HG03135 (cell line): ENCODE results near the gene CLDN1.

Experiments
- ATAC-seq: cut with Tn5 transposase; IDR thresholded peaks from one replicate; pipeline ENCODE4 v1.9.1; 2021; ENCODE audit warnings: mild to moderate bottlenecking, moderate library complexity; ENCODE audit not compliant: unreplicated experiment

Gene CLDN1, protein sequence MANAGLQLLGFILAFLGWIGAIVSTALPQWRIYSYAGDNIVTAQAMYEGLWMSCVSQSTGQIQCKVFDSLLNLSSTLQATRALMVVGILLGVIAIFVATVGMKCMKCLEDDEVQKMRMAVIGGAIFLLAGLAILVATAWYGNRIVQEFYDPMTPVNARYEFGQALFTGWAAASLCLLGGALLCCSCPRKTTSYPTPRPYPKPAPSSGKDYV

DNA sequence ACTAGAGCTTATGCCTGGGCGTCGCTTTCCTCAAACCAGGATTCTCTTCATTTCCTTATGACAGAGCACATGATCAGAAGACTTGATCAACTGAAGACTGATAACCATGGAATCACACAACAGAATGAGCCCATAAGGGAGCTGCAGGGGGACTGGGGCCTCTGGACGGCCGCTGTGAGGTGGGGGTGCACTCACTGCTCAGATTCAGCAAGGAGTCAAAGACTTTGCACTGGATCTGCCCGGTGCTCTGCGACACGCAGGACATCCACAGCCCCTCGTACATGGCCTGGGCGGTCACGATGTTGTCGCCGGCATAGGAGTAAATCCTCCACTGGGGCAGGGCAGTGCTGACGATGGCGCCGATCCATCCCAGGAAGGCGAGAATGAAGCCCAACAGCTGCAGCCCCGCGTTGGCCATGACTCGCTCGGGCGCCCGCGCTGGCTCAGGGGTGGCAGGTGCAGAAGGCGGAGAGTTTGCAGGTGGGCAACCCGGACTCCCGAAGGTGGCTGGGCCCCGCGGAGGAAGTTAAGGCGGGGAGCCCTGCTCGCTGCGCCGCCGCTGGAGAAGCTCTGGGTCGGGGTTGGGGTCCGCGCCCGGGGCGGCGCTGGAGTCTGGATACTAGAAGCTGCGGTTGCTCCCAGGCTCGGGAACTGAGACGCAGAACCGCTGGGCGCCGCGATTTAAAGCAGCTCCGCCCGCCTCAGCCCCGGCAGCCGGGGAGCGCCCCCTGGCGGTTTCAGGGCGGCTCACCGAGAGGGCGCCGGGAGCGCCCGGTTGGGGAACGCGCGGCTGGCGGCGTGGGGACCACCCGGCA lies at the start of gene CLDN1:
CLDN1 (minus strand) TSS at position 658 of the 815 bp plus-strand sequence; CDS start at position 418, 240 bp downstream.
- ATAC-seq = peak; percentile 82

DNA sequence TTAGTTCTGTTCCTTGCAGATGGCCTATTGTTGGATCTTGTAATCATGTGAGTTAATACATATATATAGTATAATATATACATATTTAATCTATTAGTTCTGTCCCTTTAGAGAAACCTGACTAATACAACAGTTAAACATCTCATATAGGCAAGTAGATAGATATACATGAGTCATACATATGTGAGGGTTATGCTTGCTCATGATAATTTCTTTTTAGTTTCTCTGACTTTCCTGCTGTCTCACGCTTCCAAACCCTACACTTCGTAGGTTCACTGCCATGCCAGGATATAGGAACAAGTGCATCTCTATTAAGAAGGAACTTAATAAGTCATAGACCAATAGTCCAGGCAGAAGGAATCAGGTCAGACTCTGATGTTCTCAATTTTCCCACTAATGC lies 48.9 kb upstream of the CLDN1 start:
- ATAC-seq = no peak

DNA sequence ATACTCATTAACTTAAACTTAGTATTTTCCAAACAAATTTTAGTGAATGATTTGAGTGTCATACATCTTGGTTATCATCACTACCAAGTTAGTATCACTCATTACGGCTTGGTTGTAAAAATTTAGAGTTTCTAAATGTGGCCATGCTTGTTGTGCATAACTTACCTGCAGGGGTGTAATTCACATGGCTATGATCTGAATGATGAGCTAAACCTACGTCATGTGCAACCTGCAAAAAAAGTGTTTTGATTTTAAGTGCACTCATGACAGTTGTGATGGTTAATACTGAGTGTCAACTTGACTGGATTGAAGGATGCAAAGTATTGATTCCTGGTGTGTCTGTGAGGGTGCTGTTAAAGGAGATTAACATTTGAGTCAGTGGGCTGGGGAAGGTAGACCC lies 48.1 kb upstream of the CLDN1 start:
- no peak for ATAC-seq

DNA sequence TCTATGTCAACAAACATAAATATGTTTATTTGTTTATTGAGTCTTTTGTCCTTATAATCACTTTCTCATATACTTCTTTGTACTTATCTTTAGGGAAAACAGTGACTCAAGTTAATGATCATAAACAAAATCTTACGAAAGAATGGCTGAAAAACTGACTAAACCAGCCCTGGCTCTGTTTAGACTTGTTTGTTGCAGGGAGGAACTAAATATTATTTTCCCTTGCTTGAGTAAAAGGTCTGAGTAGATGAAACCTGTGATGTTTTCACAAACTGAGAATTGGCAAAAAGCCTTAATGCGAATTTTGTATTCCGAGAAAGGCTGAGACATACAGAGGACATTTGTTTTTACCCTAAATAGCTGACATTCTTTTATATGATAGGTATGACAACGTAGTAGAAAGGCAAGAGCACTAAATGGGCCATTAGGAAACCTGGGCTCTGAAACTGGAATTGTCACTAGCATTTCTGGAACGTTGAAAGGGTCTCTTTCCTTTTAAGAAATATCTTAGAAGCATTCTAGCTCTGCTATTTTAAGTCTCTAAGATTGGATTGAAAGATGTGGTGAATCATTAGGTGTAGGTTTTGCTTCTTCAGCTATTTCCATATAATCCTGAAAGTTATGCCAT lies 47.5 kb upstream of the CLDN1 start:
- ATAC-seq = no peak

DNA sequence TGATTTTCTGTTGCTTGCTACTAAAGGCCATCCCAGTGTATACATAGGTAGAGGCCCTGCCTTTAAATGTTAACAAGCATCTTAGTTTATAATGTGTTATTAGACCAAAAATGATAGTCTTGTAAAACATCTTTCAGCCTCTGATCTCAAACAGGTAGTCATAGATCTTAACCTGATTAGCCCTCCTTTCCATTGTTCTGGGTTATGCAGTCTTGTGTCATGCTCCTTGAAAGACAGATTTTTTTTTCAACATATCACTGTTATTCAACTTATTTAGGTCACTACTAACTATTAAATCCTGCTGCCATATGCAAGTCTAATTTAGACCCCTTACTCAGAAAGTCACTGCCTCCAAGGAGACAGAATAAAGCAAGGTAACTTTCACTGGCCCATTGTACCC lies 46.6 kb upstream of the CLDN1 start:
- ATAC-seq = no peak

DNA sequence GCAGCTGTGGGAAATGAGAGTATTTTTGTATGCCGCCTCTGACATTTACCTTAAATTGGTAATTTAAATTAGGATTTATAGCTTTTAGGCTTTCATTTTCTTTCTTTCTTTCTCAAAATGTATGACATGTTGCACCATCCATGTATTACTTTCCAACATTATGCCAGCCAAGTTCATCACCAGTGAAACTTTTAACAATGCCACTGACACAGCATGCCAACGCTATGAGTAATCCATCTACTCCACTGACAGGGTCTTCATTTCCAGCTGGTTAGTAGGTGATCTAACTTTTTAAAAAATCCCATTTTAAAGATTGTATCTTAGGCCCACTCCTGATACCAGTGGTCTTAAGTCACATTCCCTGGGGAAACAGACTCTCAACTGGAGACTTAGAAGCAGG lies 43.9 kb upstream of the CLDN1 start:
- ATAC-seq = no peak

DNA sequence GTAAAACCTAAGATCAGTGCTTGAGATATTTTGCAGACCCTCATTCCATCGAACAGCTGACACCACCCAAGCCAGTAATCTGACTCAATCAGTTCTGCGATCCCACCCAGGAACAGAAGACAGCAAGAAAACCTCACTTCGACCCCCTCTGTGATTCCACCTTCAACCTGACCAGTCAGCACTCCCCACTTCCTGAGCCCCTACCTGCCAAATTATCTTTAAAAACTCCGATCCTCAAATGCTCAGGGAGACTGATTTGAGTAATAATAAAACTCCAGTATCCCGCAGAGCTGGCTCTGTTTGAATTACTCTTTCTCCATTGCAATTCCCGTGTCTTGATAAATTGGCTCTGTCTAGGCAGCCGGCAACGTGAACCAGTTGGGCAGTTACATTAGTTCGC lies 40.0 kb upstream of the CLDN1 start:
- ATAC-seq = no peak

DNA sequence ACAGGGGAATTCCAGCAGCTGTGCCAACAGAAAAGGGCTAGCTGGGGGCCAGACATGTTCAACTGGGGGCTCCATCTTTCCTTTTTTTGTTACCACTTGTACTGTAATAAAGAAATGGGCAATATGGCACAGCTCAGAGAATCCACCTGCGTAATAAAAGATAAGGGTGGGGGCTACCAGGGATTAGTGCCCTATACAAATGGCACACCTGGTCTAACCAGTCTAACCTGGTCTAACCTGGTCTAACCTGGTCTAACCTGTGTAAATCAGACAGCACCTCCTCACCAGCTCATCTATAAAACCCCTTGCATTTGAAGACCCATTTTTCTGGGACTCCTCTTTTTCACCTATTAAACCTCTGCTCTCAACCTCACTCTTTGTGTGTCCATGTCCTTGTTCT lies 39.5 kb upstream of the CLDN1 start:
- no peak for ATAC-seq

DNA sequence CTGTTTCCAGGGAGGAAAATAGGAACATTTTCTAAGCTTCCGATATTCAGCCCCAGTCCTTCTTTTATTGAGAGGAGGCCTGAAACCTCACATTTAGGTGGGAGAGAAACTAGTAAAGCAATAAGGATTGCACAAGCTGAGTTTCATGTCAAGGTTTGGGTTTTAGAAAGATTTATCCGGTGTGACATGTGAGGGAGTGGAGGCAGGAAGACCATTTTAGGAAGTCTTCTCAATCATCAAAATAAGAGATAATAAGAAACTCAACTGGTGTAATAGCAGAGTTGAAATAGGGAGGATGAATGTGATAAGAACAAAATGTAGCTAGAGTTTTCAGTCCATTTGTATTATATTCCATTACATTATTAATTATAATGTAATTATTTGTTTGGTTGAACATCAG lies 38.0 kb upstream of the CLDN1 start:
- ATAC-seq = no peak

DNA sequence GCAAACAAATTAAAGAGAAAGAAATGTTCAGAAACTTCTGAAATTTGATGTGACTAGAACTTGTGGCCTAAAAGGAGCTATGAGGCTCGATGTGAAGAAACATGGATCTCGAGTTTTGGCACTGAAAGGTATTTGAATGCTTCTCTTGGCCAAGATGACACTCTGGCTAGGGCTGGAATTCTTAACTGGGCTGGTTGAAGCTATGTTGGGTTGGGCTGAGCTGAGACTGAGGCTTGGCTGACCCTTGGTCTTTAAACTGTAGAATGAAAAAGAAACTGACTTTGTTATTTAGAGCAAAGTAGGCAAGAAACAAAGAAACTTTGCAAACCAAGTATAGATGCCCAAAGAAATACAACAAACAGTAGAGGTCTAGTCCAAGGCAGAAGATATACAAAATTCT lies 37.6 kb upstream of the CLDN1 start:
- ATAC-seq = no peak

DNA sequence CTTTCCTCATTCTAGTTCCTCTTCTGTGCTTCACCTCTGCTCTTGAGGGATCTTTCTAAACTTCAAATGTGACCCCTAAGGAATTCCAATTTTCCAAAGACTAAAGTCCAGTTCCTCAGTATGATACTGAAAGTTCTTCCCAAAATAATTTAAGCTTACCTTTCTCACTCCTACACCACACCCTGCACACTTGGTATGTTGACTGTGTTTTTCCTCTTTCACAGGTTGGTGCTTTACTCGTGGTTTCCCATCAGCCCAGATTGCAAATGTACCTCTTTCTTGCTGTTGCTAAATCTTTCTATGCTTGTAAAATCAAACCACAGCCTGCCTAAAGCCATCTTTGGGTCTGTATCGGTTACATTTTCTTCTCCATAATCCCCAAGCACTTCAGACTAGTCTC lies 35.2 kb upstream of the CLDN1 start:
- ATAC-seq = no peak

DNA sequence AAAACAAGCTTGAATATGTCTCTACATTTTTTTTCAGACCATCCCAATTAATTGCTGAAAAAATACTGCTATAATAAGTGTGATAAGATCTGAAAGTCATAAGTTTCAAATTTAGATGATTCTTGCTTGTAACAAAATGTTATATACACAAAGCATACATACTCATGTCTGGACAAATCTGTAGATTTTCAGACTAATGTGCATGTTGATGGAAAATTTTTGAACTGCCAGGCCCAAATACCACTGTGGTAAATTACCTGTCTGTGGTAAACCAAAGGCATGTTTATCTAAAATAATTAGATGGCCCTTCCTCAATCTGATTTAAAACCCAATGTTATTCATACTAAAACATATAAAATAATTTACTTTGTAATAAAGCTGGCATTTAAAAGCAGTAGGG lies 34.0 kb upstream of the CLDN1 start:
- ATAC-seq = no peak

DNA sequence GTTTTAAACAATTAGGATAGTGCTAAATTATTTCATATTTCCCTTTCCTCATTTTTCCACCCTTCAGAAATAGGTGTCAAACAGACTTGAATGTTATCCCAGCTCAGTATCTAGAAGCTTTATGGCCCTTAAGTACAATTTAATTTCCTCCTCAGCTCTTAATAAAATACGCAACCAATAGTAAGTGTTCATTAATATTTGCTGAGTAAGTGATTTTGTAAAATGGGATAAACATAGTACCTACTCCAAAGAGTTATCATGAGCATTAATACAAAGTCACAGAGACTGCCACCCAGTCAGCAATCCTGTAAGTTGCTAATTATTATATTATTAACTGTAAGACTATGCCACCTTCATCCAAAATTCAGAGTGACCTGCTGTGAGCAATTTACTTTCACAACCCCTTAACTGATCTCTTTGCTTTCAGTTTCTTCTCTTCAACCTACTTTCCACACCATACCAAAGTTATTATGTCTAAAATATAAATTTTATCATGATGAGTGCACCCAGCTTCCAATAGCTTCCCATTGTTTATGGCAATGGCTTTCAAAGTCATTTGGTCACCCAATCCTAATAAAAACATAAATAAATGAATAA lies 30.7 kb upstream of the CLDN1 start:
- no peak for ATAC-seq

DNA sequence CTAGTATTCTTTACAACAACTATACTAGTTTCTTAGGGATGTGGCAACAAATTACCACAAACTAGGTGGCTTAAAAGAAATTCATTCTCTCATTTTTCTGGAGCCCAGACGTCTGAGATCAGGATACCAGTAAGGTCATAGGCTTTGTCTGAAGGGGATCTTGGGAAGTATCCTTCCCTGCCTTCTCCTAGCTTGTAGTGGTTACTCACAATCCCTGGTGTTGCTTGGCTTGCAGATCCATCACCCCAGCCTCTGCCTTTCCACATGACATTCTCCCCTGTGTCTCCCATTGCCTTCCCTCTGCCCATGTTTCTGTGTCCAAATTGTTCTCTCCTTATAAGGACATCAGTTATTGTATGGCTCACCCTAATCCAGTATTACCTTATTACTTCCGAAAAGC lies 24.3 kb upstream of the CLDN1 start:
- ATAC-seq = no peak

DNA sequence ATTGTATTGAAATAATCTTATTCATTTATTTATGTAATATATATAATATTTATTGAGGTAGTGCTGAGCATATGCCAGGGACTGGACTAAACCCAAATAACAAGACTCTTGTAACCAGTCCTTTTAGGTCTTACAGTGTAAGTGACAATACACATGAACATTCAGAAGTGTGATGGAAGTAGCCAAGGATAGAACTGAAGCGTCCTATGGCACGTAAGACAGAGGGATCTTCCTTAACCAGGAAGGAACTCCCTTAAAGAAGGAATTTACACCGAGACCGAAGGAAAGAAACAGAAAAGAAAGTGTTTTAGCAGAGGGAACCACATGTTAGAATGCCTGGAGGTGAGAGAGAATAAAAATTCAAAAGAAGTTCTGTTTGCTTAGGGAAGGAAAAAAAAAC lies 23.6 kb upstream of the CLDN1 start:
- no peak for ATAC-seq

DNA sequence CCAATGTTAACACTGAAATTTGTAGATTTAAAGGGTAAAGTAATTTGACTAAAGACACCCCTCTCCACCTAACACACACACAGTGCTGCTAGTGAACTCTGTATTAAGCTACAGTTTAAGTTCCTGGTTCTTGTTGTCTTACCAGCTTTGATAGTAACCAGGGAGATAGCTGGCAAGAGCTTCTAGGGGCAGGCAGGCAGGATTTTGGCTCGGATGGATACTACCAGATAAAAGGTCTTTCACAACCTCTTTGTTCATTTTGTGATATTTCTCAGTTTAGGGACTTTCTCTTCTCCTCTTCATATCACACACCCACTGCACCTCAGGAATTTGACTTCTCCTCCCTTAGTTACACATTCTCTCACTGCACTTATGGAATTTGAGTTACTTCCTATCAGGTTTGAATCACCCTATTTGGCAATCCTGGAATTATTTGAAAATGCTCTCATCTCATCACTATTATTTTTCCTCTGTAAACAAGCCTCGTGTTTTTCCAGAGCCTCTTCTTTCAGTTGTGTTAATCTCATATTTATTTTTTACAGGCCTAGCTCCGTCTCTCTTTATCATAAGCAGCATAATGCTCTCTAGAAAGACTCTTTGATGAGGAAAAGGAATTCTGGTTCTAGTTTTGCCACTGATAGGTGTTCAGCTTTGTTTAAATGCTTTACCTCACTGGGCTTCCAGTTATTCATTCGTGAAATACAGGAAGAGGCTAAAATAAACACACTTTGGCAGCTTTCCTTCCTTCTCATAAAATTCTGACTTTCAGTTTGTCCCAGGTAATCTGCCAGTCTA lies 23.0 kb upstream of the CLDN1 start:
- ATAC-seq = no peak

DNA sequence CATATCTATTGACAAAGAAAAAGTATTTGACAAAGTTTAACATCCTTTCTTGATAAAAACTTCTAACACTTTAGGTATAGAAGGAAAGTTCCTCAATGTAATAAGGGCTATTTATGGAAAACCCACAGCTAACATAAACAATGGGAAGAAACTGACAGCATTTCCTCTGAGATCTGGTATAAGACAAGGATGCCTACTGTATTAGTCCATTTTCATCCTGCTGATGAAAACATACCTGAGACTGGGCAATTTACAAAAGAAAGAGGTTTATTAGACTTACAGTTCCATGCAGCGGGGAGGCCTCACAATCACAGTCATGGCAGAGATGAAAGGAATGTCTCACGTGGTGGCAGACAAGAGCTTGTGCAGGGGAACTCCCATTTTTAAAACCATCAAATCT lies 17.8 kb upstream of the CLDN1 start:
- ATAC-seq = no peak

DNA sequence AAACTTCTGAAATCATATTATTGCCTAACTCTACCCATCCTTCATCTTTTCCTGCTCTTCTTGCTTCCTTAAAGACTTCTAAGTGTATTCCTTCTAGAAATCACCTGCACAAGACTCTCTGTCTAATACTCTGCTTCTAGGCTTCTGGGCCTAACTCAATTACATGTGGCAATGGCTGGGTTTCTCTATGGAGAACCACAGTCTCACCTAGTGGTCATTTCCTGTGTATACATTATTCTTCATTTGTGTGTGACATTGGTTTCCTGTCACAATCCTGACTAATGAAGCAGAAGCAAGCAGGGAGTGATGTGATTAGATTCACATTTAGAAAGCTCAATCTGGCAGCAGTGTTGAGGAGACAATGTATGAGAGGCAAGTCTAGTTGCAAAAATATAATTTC lies 16.9 kb upstream of the CLDN1 start:
- peak; percentile 77 for ATAC-seq

DNA sequence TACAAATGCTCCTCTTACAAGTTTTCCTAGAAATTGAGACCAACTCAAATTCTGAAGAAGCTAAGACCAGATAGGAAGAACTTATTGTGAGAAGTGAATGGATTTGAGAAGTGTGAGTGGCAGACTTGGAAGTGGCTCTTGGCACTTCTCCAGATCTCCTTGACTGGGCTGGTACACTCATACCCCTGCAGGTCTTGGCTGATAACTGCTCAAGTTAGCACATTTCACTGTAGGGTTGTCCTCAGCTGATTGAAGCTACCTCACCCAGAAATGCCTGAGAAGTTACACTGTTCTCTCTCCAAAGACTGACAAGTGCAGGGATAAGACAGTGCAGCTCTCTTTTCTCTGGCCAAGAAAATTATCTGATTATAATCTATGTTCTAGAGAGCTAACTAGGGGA lies 16.5 kb upstream of the CLDN1 start:
- ATAC-seq = no peak

DNA sequence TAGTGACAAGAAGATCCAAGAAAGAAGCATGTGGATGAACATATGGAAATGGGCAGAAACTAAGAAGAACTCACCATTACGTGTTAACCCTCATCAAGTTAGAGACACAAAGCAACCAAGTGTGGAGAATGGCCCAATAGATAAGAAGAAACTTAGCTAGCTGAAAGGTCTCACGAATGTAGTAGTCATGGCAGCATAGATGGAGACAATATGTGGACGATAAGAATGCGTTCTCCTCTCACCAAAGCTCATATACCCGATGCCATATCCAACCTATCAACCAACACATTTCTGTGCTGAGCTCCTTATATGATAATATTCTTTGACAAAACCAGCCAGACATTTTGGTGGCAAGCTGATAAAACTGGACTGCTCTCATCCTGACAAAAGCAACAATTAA lies 15.1 kb upstream of the CLDN1 start:
- ATAC-seq = no peak
